HG03378 (cell line): Measurements from ENCODE around the gene SAMD8.

Source experiments
- ATAC-seq: cut with Tn5 transposase; IDR thresholded peaks from one replicate; pipeline ENCODE4 v1.9.1; 2021; ENCODE audit warnings: mild to moderate bottlenecking, moderate library complexity; ENCODE audit not compliant: unreplicated experiment

Gene SAMD8

DNA sequence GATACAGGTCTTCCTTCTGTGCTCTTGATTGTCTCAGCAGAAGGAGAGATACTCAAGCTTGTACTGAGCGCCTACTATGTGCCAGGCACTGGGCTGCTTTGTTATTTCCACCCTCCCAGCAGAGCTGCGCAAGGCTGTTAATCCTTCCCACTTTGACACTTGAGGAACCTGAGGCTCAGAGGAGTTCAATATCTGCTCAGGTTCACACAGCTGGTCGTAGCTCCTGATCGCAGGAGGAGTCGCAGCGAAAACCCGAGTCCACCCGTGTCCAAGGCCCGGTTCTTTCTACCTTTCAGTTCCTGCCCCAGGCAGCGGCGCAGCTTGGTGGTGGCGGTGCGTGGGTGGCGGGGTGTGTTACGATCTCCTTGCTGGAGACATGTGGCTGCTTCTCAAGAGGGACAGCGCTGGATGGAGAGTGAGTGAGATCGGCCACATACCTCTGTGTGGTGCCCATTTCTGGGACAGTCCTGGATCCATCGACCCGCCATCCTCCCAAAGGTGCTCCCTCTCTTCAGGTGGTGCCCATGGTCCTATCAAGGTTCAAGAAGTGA is 26.5 kb upstream of the SAMD8 start:
- no peak for ATAC-seq

DNA sequence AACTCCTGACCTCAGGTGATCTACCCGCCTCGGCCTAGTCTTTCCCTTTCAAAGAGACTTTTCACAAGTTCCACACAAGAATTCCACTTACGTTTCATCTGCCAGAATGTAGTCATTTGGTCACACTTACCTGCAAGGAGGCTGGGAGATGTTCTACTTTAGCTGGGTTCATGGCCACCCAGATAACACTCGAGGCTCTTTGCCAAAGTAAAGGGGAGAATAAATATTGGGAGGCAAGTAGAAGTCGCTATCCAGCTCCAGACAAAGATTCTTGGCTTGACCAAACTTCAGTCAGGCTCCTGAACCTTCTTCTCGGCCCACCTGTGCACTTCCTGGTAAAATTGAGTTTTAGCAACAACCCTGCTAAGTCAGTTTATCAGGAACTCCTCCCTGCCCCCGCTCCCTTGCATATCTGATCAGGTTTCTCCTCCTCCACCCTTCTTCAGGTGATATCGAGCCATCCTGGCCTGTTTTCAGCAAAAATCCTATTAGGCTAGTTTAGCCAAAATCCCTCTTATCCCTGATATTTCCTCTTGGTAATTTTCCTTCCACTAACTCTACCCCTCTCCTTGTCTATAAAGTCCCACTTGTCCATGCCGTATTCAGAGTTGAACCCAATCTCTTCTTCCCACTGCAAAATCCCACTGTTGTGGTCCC is 25.1 kb upstream of the SAMD8 start:
- ATAC-seq = no peak

DNA sequence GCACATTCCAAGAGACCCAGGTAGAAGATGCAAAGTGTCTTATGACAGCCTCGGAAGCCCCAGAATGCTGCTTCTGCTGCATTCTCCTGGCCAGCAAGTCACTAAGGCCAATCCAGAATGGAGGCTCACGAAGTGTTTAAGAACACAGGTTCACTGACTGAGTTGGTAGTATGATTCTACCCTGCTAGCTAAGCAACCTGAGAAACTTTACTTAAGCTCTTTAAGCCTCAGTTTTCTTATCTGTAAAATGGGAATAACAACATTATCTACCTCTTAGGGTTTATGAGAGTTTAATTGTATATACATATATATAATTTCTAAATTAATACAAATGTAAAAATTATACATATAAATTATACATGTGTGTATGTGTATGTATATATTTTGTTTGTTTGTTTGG is 22.8 kb upstream of the SAMD8 start:
- ATAC-seq = no peak

DNA sequence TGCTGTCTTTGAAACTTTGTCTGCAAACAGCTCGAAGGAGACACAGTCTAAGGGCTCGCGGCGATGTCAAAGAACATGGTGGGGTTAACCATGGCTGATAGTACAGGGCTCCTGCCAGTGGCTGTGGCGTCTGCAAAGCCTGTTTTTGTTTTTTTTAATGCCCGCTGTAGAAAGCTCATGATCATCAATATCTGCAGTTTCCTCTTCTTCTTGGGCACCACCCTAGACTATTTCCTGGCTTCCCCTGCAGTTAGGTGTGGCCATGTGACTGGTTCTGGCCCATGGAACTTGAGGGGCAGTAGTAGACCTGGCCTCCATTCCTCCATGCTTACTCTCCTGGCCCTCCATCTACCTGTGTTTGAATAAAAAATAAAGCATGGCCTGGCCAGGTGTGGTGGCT is 21.8 kb upstream of the SAMD8 start:
- no peak for ATAC-seq

DNA sequence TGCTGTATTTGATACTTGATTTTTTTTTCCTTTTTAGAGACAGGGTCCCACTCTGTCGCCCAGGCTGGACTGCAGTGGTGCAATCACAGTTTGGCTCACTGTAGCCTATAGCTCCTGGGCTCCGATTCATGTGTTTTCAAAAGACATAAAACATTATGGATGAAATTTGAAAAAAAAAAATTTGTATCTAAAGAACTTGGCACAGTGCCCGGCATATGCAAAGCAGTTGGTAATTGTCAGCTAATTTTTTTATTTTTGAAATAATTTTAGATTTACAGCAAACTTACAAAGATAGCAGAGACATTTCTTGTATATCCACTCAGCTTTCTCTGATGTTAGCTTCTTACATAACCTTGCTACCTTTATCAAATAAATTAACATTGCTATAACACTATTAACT is 20.3 kb upstream of the SAMD8 start:
- ATAC-seq = no peak

DNA sequence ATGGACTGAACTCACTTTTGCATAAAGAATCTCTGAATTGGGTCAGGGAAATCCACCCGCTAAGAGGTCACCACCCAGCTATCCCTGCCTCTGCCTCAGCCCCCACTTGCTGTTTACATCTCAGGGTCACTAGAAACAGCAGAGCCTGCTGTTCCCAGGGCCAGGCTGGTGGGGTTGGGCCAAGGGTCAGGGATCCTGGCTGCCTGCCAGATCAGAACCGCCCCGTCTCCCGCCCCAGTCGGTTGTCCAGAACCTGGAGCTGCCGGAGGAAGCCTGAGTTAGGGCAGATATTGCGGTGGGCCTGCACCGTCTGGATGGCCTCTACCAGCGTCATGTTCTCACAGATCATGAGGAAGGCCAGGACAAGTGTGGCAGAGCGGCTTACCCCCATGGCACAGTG is 17.0 kb upstream of the SAMD8 start:
- ATAC-seq = no peak

DNA sequence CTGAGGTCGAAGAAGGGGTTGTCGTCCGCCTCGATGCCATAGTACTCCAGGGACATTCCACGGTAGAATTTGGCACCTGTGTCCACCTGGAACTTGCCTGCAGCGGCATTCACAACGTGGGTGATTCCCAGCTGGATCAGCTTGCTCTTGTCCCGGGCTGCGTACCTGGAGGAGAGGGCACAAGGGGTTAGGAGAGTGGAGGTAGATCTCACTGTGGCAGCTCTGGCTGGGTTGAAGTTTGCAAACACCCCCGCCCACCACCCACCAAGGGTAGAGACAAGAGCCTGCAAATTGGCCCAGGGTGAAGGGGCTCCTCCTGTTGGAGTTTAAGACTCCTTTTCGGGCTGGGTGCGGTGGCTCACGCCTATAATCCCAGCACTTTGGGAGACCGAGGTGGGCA is 15.8 kb upstream of the SAMD8 start:
- ATAC-seq = no peak

DNA sequence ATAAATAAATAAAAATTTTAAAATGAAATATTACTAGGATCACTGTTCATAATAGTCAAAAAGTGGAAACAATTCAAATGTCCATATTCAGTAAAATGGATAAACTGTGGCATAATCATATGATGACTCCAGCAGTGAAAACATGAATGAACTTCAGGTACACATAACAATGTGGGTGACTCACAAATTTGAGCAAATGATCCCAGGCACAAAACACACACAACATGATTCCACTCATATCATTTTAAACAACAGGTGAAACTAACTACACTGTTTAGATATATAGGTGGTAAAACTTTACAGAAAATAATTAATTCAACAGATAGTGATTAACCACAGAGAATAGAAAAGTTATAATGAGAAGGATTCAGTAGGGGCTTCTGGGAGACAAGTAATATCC is 14.7 kb upstream of the SAMD8 start:
- no peak for ATAC-seq

DNA sequence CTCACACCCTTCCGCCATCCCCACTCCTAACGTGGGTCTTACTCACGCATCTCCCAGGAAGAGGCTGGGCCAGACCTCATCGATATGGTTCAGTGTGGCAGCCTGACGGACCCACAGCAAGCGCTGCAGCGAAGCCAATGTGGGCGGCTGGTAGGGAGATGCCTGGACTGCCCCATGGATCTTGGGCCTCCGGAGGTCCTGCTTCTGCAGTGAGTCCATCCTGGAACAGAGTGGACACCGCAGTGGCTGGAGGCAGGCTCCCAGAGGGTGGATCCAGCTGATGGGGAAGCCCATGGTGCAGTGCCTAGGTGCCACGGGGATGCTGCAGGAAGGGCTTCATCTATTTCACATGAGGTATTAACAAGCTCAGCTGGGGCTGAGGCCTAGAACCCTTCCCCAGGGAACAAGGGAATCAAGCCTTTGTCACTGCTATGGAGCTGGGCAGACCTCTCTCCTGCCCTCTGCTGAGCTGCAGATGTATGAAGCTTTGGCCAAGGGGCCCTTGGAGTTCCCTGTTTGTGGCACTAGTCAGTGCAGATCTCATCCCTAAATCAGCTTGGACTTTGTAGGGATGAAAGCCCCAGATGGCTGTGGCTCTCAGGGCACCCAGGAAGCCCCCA is 13.7 kb upstream of the SAMD8 start:
- ATAC-seq = no peak

DNA sequence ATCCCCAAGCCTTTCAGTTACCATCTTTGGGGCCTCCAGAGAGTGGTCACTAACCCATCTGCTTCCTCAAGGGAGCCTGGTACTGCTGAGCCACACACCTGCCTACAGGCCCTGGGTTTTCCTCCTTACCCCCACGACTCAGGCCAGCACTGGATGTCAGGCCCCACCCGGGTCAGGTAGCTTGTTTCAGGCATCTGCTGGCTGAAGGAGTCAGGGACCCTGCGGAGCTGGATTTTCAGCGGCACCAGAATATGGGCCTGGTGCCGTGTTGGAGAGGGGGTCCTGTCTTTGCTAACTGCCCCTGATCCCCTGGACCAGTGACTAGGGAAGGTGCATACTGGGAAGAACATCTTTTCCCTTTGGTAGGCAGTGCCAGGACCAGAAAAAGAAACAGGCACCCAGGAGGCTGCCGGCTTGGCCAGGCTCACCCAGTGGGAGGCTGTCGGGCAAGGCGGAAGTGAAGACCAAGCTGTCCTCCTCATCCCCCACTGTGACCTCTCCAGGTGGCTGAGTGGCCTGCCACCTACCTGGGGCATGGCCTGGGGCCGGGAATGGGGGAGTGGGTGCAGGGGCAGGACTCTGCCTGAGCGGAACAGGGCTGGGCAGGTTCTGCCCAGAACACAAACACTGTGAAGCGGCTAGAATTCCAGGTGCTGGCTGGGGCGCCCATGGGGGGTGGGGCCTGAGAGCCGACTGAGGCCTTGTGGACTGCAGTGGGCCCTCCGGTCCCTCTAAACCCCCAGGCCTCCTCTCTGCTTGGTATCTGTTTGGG is 12.4 kb upstream of the SAMD8 start:
- no peak for ATAC-seq

DNA sequence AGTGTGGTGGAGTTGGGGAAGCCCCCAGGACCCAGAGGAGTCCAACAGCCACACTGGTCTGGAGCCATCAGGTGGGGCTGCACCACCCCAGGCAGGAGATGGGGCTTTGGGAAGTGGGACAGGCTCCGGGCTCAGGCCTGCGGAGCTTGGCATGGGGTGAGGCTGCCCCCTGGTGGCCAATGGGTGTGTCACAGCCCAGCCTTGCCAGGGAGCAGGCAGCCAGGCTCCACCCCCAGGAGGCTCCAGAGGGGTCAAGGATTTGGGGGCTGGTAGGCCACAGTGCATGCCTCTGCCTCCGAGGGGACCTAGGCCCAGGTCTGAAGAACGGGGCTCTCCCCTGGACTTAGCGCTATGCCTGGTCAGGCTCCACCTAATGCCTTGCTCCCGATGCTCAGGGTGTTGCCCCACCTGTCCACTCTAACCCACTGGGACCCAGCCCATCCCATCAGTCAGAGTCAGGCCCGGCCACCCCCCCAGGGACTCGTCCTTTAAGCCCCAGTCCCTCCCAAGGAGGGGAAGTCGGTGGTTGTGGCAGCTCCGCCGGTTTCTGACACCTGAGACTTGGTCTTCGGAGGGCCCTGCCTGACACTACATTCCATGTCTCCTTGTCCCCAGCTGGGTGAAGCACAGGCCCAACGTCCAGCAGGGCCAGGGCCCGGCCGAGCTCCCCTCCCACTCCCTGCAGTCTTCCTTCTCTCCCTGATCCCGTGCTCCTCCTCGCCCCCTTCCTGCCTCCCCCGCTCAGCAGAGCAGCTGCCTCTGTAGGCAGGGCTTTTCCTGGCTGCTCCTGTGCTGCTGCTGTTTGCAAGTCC is 11.3 kb upstream of the SAMD8 start:
- ATAC-seq = peak; percentile 50

DNA sequence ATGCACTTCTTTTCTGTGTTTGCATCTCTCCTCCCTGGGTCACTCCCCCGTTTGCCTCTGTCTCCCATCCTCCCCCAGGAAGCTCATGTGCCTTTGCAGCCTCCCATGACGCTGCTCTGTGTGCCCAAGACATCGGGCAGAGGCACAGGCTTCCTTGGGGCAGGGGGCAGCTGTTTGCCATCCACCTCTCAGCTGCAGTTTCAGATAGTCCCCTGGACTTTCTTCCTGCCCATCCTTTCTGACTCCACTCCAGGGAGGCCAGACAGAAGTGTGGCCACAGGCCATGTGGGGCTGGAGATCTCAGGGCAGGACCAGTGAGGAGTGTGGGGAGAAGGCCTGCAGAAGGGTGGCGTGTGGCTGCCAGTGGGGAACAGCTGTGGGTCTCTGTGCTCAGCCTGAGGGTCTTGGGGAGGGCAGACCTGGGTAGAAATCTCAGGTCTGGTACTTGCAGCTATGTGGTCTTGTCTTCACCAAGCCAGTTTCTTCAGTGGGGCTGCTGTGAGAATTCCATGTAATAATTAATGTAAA is 10.6 kb upstream of the SAMD8 start:
- no peak for ATAC-seq

DNA sequence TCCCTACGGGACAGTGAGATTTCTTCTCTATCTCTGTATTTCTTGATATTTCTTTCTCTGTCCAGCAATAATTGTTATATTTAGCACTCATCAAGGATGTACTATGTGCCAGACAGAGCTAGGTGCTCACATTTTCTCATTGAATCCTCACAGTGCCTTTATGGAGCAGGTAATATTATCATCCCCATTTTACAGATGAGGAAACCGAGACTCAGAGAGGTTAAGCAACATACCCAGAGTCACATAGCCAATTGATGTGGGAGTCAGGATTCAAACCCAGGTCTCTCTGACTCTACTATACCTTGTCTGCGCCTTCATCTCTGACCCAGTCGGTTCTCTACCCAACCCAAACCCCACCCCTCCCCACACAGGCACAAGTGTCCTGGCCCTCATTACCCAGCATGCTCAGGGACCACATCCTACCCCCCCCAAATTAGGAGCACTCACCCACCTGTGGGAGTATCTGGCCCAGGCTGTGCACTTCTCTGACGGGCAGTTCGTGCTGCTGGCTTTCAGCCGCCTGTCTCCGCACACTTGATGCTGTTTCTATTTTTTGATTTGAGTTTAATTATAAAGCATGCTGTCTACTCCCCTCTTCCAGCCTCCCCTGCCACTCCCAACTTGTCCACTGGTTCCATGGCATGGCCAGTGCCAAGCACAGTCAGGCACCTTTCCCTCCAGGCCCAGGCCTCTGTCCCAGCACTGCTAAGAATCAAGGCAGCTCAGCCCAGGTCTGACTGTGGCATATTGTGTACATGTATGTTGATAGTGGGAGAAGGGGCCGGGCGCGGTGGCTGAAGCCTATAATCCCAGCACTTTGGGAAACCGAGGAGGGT is 9.8 kb upstream of the SAMD8 start:
- ATAC-seq = no peak

DNA sequence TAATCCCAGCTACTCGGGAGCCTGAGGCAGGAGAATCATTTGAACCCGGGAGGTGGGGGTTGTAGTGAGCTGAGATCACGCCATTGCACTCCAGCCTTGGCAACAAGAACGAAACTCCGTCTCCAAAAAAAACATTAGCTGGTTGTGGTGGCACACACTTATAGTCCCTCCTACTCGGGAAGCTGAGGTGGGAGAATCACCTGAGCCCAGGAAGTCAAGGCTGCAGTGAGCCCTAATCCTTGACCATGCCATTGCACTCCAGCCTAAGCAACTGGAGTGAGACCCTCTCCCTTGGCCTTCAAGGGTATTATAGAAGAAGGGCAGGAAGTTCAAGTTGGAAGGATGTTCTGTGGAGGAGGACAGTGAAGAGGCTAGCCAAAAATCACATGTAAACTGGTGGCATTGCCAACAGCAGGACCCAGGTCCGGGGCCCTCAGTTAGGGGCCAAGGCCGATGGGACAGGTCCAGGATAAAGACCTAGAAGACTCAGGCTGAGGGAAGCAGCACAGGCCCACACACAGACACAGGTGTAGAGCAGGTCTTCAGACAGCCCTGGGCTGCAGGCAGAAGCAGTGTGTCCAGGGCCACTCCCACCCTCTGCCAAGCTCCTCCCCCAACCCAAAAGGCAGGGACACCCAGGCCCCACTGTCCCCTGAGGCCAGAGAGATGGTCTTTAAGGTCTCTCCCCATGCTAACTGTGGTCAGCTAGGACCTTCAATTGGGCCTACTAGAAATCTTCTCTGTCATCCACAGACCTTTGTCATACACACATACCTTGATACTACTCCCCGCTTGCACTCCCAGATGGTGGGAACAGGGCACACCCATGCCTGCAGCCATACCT is 8.4 kb upstream of the SAMD8 start:
- ATAC-seq = no peak

DNA sequence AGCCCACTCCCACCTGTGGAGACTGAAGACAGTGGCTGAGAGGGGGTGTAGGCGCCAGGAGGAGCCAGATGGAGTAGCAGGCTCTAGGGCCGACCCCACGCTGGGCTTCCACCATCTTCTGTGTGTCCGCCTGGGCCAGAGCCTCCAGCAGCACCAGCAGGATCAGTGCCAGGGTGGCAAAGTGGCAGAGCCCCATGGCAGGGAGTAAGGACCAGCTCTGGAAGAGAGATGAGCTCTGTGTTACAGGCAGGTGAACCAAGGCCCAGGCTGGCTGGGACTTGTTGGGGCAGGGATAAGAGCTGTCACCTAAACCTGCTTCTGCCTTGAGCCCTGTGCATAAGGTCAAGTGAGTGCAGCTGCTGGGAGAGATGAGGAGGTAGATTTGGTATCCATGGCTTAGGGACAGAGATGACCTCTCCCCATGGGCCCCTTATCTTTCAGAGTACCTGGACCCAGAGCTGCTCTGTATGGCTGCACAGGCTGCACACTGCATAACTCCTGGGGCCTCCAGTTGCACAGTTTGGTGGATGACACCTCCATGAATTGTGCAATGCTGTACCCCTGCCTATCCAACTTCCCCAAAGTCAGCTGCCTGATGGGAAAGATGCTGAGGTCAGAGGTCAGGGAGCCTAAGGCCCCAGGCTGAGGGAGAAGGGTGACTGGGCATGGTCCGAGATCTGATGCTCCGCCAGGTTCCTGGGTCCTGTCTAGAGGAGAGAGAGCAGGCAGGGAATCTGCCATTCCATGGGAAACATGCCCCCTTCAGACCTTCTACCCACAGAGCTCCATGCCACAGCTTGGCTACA is 7.4 kb upstream of the SAMD8 start:
- ATAC-seq = no peak

DNA sequence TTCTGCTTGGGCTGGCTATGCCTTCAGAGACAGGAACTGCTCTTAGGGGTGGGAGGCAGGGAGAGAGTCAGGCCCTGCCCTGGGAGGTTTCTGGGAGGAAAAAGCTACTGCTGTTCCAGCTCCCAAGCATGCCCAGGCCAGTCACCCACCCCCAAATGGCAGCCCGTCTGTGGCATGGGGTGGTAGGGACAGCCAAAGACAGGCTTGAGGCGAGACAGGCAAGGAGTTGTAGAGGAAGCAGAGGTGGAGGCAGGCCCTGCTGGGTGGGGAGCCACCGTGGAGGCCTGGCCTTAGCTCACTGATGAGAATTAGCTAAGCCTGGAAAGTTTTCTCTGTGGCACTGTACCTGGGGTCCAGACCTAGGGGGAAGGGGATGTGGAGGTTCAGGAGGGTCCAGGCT is 6.6 kb upstream of the SAMD8 start:
- ATAC-seq = no peak

DNA sequence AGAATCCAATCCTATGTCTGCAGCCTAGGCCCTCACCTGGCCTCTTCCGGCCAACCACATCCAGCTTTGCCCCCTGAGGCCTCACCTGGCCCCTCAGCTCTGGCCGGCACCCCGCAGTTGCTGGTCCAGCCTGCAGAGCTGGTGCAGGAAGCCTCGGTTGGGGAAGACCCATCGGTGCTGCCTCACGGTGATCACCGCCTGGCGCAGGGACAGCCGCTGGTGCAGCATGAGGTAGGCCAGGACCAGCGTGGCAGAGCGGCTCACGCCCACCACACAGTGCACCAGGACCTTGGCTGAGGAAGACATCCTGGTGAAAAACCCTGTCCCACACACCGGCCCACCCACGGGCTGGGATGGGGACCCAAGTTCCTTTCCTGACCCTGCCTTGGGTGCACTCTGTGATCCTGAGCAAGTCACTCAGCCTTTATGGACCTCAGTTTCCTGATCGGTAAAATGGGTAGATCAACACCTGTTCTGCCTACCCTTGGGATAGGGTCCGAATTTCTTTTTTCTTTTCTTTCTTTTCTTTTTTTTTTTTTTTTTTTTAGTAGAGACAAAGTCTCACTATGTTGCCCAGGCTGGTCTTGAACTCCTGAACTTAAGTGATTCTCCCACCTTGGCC is 5.8 kb upstream of the SAMD8 start:
- ATAC-seq = no peak

DNA sequence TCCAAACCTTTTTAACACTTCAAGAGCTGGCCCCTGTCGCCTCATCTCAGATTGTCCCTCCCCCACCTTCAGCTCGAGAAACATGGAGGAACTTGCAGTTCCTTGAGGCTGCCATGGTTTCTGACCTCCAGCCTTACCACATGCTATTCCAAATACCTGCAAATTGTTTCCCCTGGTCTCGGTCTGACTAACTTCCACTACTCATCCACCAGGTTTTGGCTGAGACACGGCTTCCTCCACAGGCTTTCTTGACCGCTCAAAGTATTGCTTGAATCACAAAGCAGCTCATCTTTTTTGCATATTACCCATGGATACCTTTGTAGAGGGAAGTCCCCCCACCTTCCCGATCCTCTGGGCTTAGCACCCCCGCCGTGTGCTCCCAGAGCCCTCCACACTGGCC is 5.2 kb upstream of the SAMD8 start:
- ATAC-seq = no peak
